Measurements from ENCODE around the gene SLC35E2B. TPM values are rescaled to one million over a fixed set of nuclear protein-coding genes. Genes with fewer than 3 reads are reported as not detected.

SLC35E2B gene
- total RNA-seq, 1 experiment from 2014 or later = 41.7 TPM

DNA sequence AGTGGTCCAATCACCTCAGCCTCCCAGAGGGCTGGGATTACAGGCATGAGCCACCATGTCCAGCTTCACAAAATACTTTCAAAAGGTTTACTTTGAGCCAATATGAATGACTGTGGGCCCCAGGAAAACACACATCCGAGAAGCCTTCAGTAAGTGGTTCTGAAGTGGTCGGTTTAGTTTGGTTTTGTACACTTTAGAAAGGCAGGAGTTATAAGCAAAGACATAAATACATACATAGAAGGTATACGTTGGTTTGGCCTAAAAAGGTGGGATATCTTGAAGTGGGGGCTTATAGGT, 80.5 kb downstream of the SLC35E2B start:
- peaks cover 16 to 19% of the 10 kb centered on the region in 2 experiments for H3K4me1 Mint-ChIP-seq
- Histone ChIP-seq H3K9ac (ENCODE audit: extremely low read depth, insufficient read length, low read length) (no peak overlapping the region), H3K14ac (ENCODE audit: insufficient read depth, low read length) (no peak overlapping the region), H4K5ac (ENCODE audit: insufficient read length, low read depth, low read length) (no peak overlapping the region), H3T11ph (ENCODE audit: low read length) (no peak overlapping the region), H3K4me1 (ENCODE audit: insufficient read depth, low read length) (peaks cover 5% of the 10 kb centered on the region; the same call in 1 of the 2 replicates), H4K8ac (replicated peaks; ENCODE audit: insufficient read length, low read depth, low read length) (no peak overlapping the region), H3K56ac (ENCODE audit: insufficient read length, low read depth, low read length) (no peak overlapping the region), H3K79me2 (ENCODE audit: insufficient read depth, low read length) (no peaks in the 10 kb centered on the region), H3K27me3 (ENCODE audit: insufficient read depth, low read length) (no peaks in the 10 kb centered on the region), H2BK20ac (ENCODE audit: low read depth, low read length, poor library complexity, severe bottlenecking) (no peak overlapping the region), H4K91ac (ENCODE audit: insufficient read length, low read depth, low read length) (no peak overlapping the region), H2BK120ac (ENCODE audit: low read depth, low read length, poor library complexity, severe bottlenecking) (no peak overlapping the region), H3K79me1 (ENCODE audit: insufficient read depth, low read depth, low read length, poor library complexity, severe bottlenecking) (no peaks in the 10 kb centered on the region), H3K27ac (ENCODE audit: insufficient read length, low read depth, low read length) (no peak overlapping the region), H2AK5ac (ENCODE audit: insufficient read length, low read length) (no peak overlapping the region), H2BK5ac (ENCODE audit: insufficient read length, low read length) (no peak overlapping the region), H4K20me1 (ENCODE audit: control insufficient read depth, insufficient read depth, insufficient read length) (no peaks in the 10 kb centered on the region), H2AFZ (ENCODE audit: low read length) (no peak overlapping the region), H3K9me3 (ENCODE audit: control insufficient read depth, low read depth, low read length) (no peaks in the 10 kb centered on the region), H3K23ac (ENCODE audit: insufficient read length, low read depth, low read length) (no peak overlapping the region), H3K23me2 (ENCODE audit: insufficient read length, low read depth, low read length, poor library complexity, severe bottlenecking) (peaks cover 15% of the 10 kb centered on the region), H2BK15ac (ENCODE audit: low read depth, low read length) (no peak overlapping the region), H3K4me2 (ENCODE audit: insufficient read depth, insufficient read length, low read length) (no peak overlapping the region), H3K4ac (ENCODE audit: low read depth, low read length) (no peak overlapping the region), H2BK12ac (ENCODE audit: insufficient read length, low read depth, low read length) (no peak overlapping the region), H3K18ac (ENCODE audit: insufficient read length, low read depth, low read length) (no peak overlapping the region)
- peaks cover 3% of the 10 kb centered on the region for H3K27me3 Mint-ChIP-seq (ENCODE audit: low read depth)
- H3K27ac Mint-ChIP-seq = no peak overlapping the region
- TF ChIP-seq, protein P1, sequence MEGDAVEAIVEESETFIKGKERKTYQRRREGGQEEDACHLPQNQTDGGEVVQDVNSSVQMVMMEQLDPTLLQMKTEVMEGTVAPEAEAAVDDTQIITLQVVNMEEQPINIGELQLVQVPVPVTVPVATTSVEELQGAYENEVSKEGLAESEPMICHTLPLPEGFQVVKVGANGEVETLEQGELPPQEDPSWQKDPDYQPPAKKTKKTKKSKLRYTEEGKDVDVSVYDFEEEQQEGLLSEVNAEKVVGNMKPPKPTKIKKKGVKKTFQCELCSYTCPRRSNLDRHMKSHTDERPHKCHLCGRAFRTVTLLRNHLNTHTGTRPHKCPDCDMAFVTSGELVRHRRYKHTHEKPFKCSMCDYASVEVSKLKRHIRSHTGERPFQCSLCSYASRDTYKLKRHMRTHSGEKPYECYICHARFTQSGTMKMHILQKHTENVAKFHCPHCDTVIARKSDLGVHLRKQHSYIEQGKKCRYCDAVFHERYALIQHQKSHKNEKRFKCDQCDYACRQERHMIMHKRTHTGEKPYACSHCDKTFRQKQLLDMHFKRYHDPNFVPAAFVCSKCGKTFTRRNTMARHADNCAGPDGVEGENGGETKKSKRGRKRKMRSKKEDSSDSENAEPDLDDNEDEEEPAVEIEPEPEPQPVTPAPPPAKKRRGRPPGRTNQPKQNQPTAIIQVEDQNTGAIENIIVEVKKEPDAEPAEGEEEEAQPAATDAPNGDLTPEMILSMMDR (conservative IDR thresholded peaks at IDR 0.05) = no peak
- H3K4me3 Mint-ChIP-seq = no peak overlapping the region
- no peaks in the 10 kb centered on the region; a peak in 1 of 5 replicates for H3K9me3 Mint-ChIP-seq
- DNase-seq = no peak
- peaks cover 0 to 7% (median 0%) of the 10 kb centered on the region in 3 experiments; a peak in 2 of 7 replicates for H3K36me3 Mint-ChIP-seq (ENCODE audit: insufficient read depth in 1 of 3, low read depth in 3 of 3)
- no CpG with 5 or more reads among the region's 3 CpGs for WGBS (ENCODE audit: extremely low coverage, insufficient read length, low lambda C conversion rate)
